Measurements from ENCODE around the gene PGPEP1.
A peak's percentile ranks its signal among the peaks of the same experiment; 100 is the strongest.
"Not testable (repeated sequence)": the region's sequence is repeated elsewhere in the genome, so short reads cannot be mapped to it uniquely, and the experiment has no call there.

PGPEP1 gene

DNA sequence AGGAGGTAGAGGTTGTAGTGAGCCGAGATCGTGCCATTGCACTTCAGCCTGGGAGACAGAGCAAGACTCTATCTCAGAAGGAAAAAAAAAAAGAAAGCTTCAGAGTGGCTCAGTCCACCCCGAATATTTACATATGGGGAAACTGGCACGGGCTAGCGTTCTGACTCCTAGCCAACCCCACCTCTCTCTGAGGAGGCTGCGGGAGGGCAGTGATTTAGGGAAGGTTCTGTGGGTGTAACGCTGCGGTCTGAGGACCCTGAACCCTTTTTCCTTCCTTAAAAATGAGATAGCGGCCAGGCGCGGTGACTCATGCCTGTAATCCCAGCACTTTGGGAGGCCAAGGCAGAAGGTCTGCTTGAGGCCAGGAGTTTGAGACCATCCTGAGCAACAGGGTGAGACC is 52.0 kb downstream of the PGPEP1 start:
- DNase-seq = no peak

DNA sequence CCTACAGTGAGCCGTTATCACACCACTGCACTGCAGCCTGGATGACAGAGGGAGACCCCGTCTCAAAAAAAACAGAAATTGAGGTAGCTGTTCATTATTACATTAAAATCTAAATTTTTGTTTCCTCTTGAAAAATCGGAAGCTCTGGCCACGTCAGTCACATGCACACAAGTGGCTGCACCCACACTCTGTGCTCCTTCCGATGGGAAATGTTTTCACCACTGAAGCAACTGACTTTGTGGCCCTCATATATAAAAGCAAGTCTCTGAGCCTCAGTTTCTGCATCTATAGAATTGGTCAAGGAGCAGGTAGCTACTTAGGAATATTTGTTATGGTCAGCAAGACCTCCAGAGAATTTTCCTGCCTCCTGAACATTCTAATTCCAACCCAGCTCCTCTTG is 52.5 kb downstream of the PGPEP1 start:
- no peak for DNase-seq

DNA sequence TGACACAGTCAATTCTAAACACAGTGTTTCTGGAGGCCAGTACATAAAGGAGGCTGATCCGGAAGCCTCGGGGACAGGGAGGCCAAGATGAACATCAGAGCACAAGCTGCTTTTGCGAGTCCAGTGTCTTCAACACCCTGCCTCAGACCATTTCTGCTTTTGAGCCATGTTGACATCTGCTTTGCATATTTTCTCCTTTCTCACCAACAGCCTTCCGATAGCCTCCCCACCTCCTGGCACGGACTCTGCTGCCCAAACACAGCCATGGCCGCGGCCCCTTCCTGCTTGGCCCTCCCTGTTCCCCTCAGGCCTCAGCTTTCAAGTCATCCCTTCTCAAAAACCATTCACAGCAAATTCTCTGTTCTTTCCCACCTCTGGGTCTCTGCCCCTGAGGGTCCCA is 53.4 kb downstream of the PGPEP1 start:
- no peak for DNase-seq

DNA sequence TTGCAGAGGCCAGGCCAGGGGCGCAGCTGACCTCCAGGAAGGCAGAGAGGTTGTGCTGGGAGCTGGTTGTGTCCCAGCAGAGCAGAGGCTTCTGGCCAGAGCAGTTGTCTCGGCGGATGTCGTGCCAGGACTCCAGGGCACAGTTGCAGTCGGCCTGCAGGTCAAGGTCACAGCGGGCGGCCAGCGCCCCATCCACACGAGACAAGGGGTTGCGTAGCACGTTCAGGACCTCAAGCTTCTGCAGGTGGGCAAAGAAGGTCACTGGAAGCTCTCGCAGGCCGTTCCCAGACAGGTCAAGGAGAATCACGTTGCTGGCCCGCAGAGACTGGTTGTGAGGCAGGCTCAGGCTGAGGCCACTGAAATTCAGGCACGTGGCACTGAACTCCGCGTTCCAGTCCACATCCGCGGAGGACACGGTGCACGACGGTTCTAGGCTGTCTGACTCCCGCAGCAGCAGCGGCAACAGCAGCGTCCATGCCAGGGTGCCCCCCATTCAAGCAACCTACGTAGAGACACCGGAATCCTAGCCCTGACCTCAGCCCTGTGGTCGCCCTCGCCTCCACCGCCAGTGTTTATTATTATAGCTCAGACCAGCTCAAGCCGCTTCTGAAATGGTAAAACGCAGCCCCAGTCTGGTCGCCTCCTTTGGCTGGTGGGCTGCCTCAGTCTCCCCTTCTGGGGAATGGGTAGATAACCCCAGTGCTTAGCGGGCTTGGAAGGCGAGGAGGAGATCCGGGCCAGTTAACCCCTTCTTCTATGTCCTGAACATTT is 56.3 kb downstream of the PGPEP1 start:
- DNase-seq = no peak

DNA sequence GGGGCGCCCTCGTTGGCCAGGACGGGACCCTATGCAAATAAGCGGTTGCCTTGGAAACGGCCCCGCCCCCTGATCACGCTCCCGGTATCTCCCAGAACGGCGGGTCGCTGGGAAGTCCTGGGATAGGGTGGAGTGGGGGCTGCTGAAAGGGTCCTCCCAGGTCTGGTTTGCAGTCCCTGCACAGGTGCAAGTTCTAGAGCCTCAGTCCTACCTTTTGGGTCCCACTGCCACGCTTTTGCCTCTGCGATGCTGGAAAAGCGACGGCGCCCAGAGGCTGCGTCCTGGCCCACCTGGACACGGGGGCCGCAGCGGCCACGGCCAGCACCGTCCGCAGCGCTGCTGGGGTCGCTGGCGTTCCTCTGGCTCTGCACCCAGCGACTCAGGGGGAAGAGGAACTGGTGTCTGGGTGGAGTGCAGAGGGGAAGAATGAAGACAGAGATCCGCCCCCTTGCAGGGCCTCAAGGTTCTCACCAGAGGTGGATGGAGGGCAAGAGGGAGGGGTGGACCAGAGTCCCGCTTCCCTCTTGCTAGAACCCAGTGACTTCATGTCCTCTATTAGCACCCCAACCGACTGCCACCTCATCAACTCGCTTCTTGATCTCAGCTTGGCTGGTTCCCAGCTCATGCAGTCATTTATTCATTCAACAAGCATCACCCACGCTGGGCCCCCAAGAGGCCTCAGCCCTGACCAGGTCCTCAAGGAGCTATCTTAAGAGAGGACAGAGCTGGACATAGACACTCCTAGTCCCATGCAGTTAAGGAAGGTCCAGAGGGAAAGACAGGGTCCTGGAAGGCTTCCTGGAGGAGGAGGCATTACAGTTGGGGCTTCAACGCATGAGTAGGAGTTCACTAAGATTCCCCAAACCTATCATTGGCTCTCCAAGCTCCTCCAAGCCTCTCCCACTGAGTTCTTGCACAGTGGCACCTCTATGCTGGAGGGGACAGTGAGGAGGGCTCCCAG is 57.1 kb downstream of the PGPEP1 start, which contains the start of gene LRRC25:
LRRC25 (minus strand) TSS at position 381 of the 961 bp plus-strand sequence. CDS start 659 bp downstream, outside the sequence.
- DNase-seq = no peak

DNA sequence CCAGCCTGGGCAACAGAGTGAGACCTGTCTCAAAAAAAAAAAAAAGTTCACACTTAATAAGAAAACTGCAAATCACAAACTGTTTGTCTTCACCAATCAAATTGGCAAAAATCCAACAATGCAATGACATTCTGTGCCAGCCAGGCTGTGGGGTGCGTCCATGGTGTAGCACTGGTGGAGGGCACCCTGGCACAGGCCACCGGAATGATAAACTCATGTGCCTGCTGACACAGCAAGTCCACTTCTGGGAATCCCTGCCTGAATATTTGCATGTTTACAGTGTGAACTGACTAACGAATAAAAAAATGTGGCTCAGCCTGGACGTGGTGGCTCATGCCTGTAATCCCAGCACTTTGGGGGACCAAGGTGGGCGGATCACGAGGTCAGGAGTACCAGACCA is 58.6 kb downstream of the PGPEP1 start:
- DNase-seq = no peak

DNA sequence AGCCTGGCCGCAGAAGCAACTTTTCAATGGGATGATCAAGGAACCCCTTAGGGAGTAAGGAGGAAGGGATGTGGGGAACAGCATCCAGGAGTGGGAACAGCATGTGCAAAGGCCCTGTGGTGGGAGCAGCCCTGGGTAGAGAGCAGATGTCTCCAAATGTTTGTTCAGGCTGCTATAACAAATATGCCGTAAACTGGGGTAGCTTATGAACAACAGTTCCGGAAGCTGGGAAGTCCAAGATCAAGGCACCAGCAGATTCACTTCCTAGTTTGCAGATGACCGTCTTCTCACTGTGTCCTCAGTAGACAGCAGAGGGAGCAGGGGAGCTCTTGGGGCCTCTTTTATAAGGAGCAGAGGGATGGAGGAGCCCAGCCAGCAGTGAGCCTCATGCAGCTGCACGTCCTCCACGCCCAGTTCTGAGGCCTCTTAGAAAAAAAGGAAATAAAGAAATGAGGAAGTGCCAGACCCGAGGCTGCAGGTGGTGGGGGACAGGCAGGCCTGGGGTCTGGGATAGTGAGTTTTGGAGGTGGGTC is 61.2 kb downstream of the PGPEP1 start:
- DNase-seq = peak; percentile 40

DNA sequence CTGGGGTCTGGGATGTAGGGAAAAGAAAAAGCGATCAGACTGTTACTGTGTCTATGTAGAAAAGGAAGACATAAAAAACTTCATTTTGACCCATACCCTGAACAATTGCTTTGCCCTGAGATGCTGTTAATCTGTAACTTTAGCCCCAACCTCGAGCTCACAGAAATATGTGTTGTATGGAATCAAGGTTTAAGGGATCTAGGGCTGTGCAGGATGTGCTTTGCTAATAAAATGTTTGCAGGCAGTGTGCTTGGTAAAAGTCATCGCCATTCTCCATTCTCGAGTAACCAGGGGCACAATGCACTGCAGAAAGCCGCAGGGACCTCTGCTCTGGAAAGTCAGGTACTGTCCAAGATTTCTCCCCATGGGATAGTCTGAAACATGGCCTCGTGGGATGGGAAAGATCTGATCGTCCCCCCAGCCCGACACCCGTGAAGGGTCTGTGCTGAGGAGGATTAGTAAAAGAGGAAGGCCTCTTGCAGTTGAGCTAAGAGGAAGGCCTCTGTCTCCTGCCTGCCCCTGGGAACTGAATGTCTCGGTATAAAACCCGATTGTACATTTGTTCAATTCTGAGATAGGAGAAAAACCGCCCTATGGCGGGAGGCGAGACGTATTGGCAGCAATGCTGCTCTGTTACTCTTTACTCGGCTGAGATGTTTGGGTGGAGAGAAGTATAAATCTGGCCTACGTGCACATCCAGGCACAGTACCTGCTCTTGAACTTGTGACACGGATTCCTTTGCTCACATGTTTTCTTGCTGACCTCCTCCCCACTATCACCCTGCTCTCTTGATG is 62.3 kb downstream of the PGPEP1 start:
- DNase-seq = peak; percentile 17

DNA sequence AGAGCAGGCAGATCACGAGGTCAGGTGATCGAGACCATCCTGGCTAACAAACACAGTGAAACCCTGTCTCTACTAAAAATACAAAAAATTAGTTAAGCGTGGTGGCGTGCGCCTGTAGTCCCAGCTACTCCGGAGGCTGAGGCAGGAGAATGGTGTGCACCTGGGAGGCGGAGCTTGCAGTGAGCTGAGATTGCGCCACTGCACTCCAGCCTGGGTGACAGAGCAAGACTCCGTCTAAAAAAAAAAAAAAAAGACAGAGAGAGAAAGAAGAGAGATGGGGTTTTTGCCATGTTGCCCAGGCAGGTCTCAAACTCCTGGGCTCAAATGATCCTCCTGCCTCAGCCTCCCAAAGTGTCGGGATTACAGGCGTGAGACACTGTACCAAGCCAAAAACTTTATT is 65.4 kb downstream of the PGPEP1 start:
- DNase-seq = not testable (repeated sequence)

DNA sequence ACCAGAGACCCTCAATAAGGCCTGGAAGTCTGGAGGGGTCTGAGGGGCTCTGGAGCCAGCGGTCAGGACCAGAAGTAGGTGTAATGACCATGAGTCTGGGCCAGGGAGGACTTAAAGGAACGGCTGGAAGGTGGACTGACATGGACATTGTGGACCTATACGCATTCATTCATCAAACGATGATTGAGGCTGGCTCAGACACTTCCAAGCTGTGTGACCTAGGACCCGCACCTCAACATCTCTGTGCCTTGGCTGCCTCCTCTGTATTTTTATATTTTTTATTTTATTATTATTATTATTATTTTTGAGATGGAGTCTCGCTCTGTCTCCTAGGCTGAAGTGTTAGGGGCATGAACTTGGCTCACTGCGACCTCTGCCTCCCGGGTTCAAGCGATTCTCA is 66.4 kb downstream of the PGPEP1 start:
- no peak for DNase-seq

DNA sequence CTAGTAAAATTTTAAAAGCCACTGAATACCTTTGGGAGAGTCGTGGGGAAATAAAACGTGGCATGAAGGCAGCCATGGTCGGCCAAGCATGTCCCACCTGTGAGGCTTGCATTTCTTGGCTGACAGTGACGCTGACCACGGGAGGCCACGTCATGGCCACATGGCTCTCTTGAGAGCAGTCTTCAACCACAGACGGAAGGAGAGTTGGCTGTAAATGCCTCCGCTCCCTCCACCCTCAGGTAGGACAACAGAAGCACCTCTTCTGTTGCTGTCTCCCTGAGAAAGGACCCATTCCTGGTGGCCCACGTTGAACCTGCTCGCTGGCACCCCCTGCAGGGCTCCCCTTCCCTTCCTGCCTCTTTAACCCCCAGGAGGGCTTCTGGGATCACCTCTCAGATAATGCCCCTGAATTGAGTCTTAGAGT is 67.7 kb downstream of the PGPEP1 start:
- DNase-seq = peak; percentile 30

DNA sequence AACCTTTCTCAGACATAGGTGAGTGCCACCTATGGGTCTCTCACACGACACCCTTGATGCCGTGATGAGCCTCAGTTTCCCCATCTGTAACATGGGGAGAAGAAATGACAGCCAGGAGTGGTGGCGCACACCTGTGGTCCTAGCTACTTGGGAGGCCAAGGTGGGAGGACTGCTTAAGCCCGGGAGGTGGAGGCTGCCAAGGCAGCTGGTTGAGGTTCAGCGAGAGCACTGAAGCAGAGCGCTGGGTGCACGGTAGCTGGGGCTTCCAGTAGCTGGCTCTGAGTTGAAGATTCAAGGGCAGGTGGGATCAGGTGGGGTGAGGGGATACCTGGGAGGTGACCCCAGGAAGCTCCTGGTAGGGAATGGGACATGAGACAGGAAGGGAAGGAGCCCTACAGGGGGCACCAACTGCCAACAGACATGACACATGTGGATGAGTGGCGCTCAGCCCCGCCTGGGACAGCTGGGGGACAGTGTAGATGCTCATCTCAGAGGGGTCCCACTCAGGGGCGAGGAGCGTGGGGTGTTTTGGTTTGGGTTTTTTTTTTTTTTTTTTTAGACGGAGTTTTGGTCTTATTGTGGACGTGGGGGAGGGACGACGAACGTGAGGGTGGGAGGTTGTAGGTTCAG is 72.3 kb downstream of the PGPEP1 start:
- no peak for DNase-seq

DNA sequence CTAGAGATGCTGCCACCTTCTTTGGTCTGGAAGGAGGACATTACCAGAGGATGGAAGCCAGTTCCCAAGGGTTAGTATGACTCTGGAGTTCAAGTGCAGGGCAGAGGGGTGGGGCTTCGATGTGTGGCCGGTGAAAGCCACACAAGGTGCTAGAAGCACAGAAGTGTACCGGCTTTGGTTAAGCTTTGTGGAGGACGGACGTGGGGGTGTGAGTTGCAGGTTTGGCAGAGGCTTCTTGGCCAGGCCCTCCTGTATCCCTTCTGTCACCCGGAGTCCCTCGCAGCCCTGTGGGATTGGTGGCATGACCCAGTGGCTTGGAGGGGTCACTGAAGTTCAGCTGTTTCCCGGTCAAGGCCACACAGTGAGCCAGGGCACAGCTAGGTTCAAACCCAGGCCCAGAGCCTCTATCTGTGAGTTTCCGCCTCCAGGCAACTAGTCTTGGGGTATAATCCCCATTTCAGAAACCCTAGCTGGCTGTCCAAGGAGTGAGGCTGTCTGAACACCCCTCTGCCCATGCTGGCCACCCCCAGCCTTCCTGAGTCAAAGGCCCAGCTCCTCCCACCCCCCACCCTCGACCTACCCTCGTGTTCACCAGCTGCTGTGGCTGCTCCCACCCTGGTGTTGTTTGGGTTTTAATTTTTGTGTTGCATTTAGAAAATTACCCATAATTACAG is 74.2 kb downstream of the PGPEP1 start:
- DNase-seq = no peak

DNA sequence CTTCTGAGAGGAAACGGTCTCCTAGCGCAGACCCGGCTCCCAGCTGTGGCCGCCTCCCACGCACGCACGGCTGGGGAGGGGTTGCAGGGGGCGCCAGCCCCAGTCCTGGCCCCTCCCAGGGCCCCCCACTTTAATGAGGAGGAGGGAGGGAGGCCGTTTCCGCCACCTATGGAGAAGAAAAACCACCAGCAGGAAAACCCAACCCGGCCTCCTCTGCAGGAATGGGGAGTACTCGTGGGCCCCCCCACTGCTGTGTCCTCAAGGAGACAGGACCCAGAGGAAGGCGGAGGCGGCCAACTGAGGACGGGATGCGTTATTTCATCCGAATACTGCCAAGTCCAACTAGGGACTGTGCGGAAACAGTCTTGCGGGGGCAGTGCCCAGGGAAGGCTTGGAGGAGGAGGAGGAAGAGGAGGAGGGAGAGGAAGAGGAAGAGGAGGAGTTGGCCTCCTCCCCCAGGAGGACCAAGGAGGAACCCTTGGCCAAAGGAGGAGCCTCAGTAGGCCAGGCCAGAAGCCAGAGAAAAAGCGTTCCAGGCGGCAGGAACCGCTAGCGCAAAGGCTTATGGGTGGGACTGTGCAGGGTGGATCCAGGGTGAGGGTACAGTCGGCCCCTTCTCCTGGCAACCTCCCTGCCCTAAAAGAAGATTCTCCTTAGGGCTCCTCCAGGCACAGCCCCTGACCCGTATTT is 74.9 kb downstream of the PGPEP1 start:
- DNase-seq = peak; percentile 67

DNA sequence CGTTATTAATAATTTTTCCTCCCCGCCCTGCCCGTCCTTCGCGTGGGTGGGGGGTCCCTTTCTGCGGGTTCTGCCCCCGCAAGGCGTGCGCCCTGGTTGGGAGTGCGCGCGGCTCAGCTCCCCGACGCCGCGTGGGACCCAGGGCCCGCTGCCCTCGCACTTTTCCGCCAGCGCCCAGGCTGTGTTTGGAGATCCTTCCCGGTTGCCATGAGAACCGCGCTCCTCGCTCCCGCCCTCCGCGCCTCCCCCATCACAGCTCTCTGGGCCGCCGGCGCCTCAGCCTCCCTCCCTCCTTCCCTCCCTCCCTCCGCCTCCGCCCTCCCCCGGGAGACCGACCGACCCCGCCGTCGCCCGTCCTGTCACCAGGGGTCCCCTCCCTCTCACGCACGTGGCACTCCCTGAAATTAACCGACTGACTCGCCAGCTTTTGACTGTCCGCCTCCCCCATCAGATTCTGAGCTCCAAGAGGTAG is 76.4 kb downstream of the PGPEP1 start:
- DNase-seq = peak; percentile 85

DNA sequence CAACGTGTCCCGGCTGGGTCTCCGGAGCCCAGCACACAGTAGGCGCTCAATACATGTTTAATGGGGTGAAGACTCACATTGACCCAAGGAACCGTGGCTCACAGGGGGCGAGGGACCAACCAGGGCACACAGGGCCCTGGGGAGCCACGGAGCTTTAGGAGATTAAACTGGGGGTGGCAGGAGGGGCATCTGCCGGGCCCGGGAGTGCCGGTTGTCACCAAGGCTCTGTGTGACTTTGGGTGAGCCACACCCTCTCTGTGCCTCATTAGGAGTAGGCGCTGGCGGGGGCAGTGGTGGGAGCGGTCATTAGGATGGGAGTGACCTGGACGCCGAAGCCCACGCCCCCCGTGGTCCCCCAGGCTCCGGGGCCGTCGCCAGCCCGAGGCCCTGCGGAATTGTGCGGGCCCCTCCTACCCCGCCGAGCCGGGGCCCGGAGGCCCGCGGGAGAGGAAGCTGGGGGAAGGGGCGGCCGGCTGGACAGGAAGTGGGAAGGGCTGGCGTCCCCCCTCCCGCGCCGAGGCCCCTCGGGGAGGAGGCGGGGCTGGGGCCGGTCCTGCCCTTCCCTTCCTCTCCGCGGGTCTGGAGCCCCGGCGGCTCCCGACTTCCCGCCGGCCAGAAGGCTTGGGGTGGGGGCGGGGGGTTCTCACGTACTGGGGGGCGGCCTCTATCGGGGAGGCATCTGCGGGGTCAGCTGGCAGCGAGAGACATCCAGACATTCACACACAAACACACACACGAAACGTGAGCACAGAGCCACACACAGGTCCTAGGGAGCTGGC is 77.0 kb downstream of the PGPEP1 start:
- peak; percentile 65 for DNase-seq

DNA sequence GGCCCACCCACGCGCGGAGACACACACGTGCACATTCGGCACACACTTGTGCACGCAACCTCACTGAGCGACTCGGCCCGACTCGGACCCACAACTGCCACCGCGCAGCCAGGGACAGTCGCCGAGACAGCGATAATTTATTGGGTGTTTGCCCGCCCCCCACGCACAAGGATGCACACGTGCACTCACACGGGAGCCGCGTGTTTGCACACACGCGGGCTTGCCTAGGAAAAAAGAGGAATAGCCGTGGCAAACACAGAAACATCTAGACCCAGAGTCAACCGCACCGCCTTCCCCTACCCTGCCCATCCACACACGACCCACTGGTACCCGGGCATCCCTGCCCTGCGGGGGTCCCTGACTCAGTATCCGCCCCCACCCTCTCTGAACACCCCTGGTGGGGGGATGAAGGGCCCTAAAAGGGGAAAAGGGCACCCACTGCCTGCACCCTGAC is 77.7 kb downstream of the PGPEP1 start:
- no peak for DNase-seq

DNA sequence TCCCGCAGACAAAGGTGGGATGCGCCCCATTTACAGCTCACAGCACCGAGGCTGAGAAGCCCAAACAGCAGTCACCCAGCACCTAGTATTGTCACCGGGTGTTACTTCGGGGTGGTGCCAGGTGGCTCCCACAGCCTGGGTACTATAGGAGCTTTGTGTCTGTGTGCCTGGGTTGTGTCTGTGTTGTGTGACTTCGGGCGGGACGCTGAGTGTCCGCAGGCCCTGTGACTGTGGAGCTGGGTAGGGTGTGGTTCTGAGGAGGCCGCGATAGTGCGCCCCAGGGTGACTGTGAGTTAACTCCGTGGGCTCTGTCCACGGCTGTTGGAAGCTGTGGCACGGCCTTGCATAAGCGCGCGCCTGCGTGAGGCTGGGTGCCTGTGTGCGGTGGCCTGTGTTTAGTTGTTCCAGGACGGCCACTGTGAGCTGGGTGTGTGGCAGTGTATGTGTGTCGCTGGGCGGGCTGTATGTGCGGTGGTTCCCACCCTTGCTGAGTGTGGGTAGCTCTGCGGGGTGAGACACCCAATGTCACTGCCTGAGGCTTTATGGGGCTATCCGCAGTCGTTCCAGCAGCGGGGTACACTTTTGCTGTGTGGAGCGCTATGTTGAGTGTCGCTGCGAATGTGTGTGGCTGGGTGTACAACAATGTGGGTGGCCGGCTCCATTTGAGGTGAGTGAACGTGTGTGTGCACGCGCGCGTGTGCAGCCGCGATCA is 78.2 kb downstream of the PGPEP1 start:
- DNase-seq = no peak

DNA sequence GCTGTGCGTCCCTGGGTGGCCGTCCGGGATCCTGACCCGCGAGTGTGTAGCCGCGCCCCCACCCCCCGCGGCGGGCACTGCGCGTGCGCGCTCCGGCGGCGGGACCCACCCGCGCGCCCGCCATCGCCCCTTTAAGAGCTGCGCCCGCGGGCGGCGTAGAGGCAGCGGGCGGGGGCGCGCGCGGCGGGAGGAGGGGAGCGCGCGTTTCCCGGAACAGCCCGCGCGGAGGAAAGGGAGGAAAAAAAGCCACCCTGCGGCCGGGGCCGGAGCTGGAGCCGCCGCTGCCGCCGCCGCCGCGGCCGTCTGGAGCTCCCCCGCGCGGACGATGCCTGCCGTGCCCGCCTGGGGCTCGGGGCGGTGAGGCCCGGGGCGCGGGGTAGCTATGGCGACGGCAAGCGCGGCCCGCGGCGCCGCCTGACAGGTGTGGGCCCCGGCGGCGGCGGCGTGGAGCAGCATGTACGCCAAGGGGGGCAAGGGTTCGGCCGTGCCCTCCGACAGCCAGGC is 78.8 kb downstream of the PGPEP1 start, which contains the start of gene SSBP4:
SSBP4 (plus strand) TSS at position 204 of the 504 bp plus-strand sequence; CDS start at position 455, 251 bp downstream.
- DNase-seq = peak; percentile 61

Measured in kidney glomerular epithelial cell (primary cell).